Sigmoid colon (tissue), 4 donors: ENCODE data around the gene SYNDIG1.

Source experiments
- CTCF ChIP-seq, 4 experiments: fragments of 450-650 bp in 3 of 4; fragments of 200-600 bp in 1 of 4; IDR thresholded peaks; one replicate each; pipeline ENCODE4 v1.5.1; 2016 to 2019; ENCODE audit warnings: antibody characterized with exemption in 4 of 4, mild to moderate bottlenecking in 3 of 4, moderate library complexity in 2 of 4
- EP300 ChIP-seq, 4 donors: sonication (generic); formaldehyde crosslinking; IDR thresholded peaks; one replicate each; pipeline ENCODE4 v1.6.1; 2017; ENCODE audit warnings: antibody characterized with exemption in 4 of 4
- POLR2A ChIP-seq, 2 donors: fragments of 450-650 bp; IDR thresholded peaks; one replicate each; pipeline ENCODE4 v1.6.1; 2016; ENCODE audit warnings: antibody characterized with exemption in 2 of 2, mild to moderate bottlenecking in 2 of 2, moderate library complexity in 2 of 2
- POLR2AphosphoS5 ChIP-seq, 4 donors: sonication (generic); formaldehyde crosslinking; IDR thresholded peaks; one replicate each; pipeline ENCODE4 v1.6.1; 2017; ENCODE audit warnings: antibody characterized with exemption in 4 of 4

- TF ChIP-seq CTCF (IDR thresholded peaks at IDR 0.05) (no peak), POLR2AphosphoS5 (IDR thresholded peaks at IDR 0.05) (no peak), POLR2A (IDR thresholded peaks at IDR 0.05) (no peak), EP300 (IDR thresholded peaks at IDR 0.05) (no peak)
These were observed 235.5 kb downstream of the SYNDIG1 start for GRCh38 chr20:24704899-24705298.
